PC-9 (cell line): ENCODE measurements around the gene TANK. TPM values are rescaled to one million over a fixed set of nuclear protein-coding genes. Genes with fewer than 3 reads are reported as not detected.
"Not testable (repeated sequence)": the region's sequence is repeated elsewhere in the genome, so short reads cannot be mapped to it uniquely, and the experiment has no call there.

Source experiments
- BruUV-seq: library from RNA; stranded (reverse); fragments of 400-500 nt; replicated peaks from 2 replicates; lab custom pipeline; 2021; lab: Mats Ljungman, UMichigan
- CTCF ChIA-PET: fragments of 300-600 bp; sonication (Branson Sonifier 250); formaldehyde crosslinking; loops from one replicate; lab custom pipeline; 2022; ENCODE audit warnings: antibody characterized with exemption; lab: Charles Lee
- POLR2A ChIA-PET: fragments of 300-600 bp; sonication (Branson Sonifier 250); formaldehyde crosslinking; loops from one replicate; lab custom pipeline; 2022; ENCODE audit warnings: antibody characterized with exemption; ENCODE audit not compliant: unreplicated experiment; lab: Charles Lee
- DNase-seq, 2 experiments: peaks; one replicate each; pipeline versions ENCODE4 v3.0.0 to v3.0.0-alpha.2; 2015 to 2022; ENCODE audit warnings: mixed read lengths in 1 of 2
- H2AFZ ChIP-seq: fragments of 200-600 bp; sonication (generic); 2 replicates; pipeline ENCODE4 v1.8.1; 2017; ENCODE audit warnings: antibody characterized with exemption
- H3F3A ChIP-seq: fragments of 200-600 bp; sonication (generic); 2 replicates; pipeline ENCODE4 v1.8.1; 2017; ENCODE audit warnings: antibody characterized with exemption, mild to moderate bottlenecking, low read depth; ENCODE audit not compliant: insufficient read depth
- H3K27ac ChIP-seq: fragments of 200-600 bp; sonication (generic); 2 replicates; pipeline ENCODE4 v1.6.1; 2016; ENCODE audit warnings: mixed run types
- H3K27me3 ChIP-seq: fragments of 200-600 bp; sonication (generic); 2 replicates; pipeline ENCODE4 v1.6.1; 2016; ENCODE audit warnings: low read depth, mixed run types; ENCODE audit not compliant: insufficient read depth
- H3K36me3 ChIP-seq: fragments of 200-600 bp; sonication (generic); 2 replicates; pipeline ENCODE4 v1.6.1; 2016; ENCODE audit warnings: low read depth, mixed run types
- H3K4me1 ChIP-seq: fragments of 200-600 bp; sonication (generic); replicated peaks from 2 replicates; pipeline ENCODE4 v1.6.1; 2016; ENCODE audit warnings: mixed run types; ENCODE audit not compliant: insufficient read depth
- H3K4me2 ChIP-seq: fragments of 200-600 bp; sonication (generic); 2 replicates; pipeline ENCODE4 v1.6.1; 2017; ENCODE audit warnings: mixed run types
- H3K4me3 ChIP-seq: fragments of 200-600 bp; sonication (generic); 2 replicates; pipeline ENCODE4 v1.6.1; 2016; ENCODE audit warnings: mixed run types
- H3K79me2 ChIP-seq: fragments of 200-600 bp; sonication (generic); 2 replicates; pipeline ENCODE4 v1.6.1; 2017; ENCODE audit warnings: low read depth, mixed run types
- H3K9me2 ChIP-seq: fragments of 200-600 bp; sonication (generic); 2 replicates; pipeline ENCODE4 v1.8.1; 2017; ENCODE audit warnings: mild to moderate bottlenecking; ENCODE audit not compliant: insufficient read depth
- H3K9me3 ChIP-seq: fragments of 200-600 bp; sonication (generic); 2 replicates; pipeline ENCODE4 v1.8.1; 2016; ENCODE audit warnings: low read depth; ENCODE audit not compliant: insufficient read depth
- H4K20me1 ChIP-seq: fragments of 200-600 bp; sonication (generic); 2 replicates; pipeline ENCODE4 v1.8.1; 2017; ENCODE audit not compliant: insufficient read depth
- CTCF ChIP-seq: fragments of 200-600 bp; sonication (generic); conservative IDR thresholded peaks from 2 replicates; pipeline ENCODE4 v1.6.1; 2017; ENCODE audit warnings: mixed run types, antibody characterized with exemption, mild to moderate bottlenecking, moderate library complexity
- EZH2 ChIP-seq: fragments of 200-600 bp; sonication (generic); IDR thresholded peaks from 2 replicates; pipeline ENCODE4 v1.8.0; 2017; ENCODE audit warnings: antibody characterized with exemption, low read depth
- intact Hi-C: fragments of 100-400 bp; cut with micrococcal nuclease; formaldehyde crosslinking; loops from one replicate; pipeline ENCODE4 v1.10.0; 2022; ENCODE audit not compliant: unreplicated experiment
- total RNA-seq: library from RNA; stranded (reverse); gene quantifications from 2 replicates; pipeline ENCODE4 v1.2.3, GENCODE V29; 2021

The TANK gene
- total RNA-seq, 1 experiment from 2014 or later = 46.1 TPM

- Histone ChIP-seq H3K27me3 (no peaks in the 10 kb centered on the region), H3K4me1 (peaks cover 13% of the 10 kb centered on the region), H3K9me2 (no peaks in the 10 kb centered on the region), H3K36me3 (no peaks in the 10 kb centered on the region), H3K4me2 (no peak overlapping the region), H4K20me1 (no peaks in the 10 kb centered on the region), H3K9me3 (no peaks in the 10 kb centered on the region), H2AFZ (no peak overlapping the region), H3K79me2 (peaks cover 13% of the 10 kb centered on the region), H3K27ac (no peak overlapping the region), H3F3A (no peaks in the 10 kb centered on the region), H3K4me3 (no peak overlapping the region)
- POLR2A ChIA-PET = no interaction called here
- intact Hi-C loops = no loop called here
- DNase-seq = no peak
- no peak for TF ChIP-seq EZH2
- TF ChIP-seq CTCF = no peak
- CTCF ChIA-PET = no interaction called here
- BruUV-seq = no TSS peak
Measured at GRCh38 chr2:161241894-161242293, 81.7 kb downstream of the TANK start.

GRCh38 chr2:161243312-161243711, 83.1 kb downstream of the TANK start:
- H2AFZ ChIP-seq = peak overlapping the region; percentile 83
- BruUV-seq = no TSS peak

GRCh38 chr2:161243905-161244304, 83.7 kb downstream of the TANK start:
- BruUV-seq = TSS peak; percentile 72
- no peak for DNase-seq
- Histone ChIP-seq H3K4me1 (peaks cover 13% of the 10 kb centered on the region), H3K4me3 (peak overlapping the region; percentile 66), H3K4me2 (peak overlapping the region; percentile 90), H3K36me3 (no peaks in the 10 kb centered on the region), H3K9me3 (no peaks in the 10 kb centered on the region), H3K79me2 (peaks cover 13% of the 10 kb centered on the region), H2AFZ (peak overlapping the region; percentile 83), H3K9me2 (no peaks in the 10 kb centered on the region), H4K20me1 (no peaks in the 10 kb centered on the region), H3K27ac (peak overlapping the region; percentile 72), H3F3A (no peaks in the 10 kb centered on the region), H3K27me3 (no peaks in the 10 kb centered on the region)
- CTCF ChIA-PET = no interaction called here
- POLR2A ChIA-PET = no interaction called here
- no peak for TF ChIP-seq CTCF
- no peak for TF ChIP-seq EZH2
- intact Hi-C loops = no loop called here

More at GRCh38 chr2:161243312-161243711, 83.1 kb downstream of the TANK start:
- TF ChIP-seq EZH2 (no peak), CTCF (no peak)
- no peaks in the 10 kb centered on the region for H4K20me1 ChIP-seq
- no peak for DNase-seq
- H3K9me3 ChIP-seq = no peaks in the 10 kb centered on the region
- H3K4me3 ChIP-seq = peak overlapping the region; percentile 66
- peaks cover 13% of the 10 kb centered on the region for H3K4me1 ChIP-seq
- H3K27me3 ChIP-seq = no peaks in the 10 kb centered on the region
- no peaks in the 10 kb centered on the region for H3K9me2 ChIP-seq
- H3K79me2 ChIP-seq = peaks cover 13% of the 10 kb centered on the region
- ChIA-PET POLR2A (interaction anchor here (0.6 kb wide), 1 partner anchor 130 kb away, joined by 5 read pairs; no protein-coding TSS in a partner anchor), CTCF (no interaction called here)
- H3K4me2 ChIP-seq = peak overlapping the region; percentile 90
- intact Hi-C loops = no loop called here
- H3F3A ChIP-seq = no peaks in the 10 kb centered on the region
- no peak overlapping the region for H3K27ac ChIP-seq
- H3K36me3 ChIP-seq = no peaks in the 10 kb centered on the region

- Histone ChIP-seq H3K27ac (peak overlapping the region; percentile 72), H3K4me2 (peak overlapping the region; percentile 90), H3K79me2 (peaks cover 13% of the 10 kb centered on the region), H2AFZ (peak overlapping the region; percentile 83), H3K4me1 (peaks cover 13% of the 10 kb centered on the region), H3K4me3 (peak overlapping the region; percentile 66)
- H3K9me2 ChIP-seq, CTCF ChIA-PET, H3K9me3 ChIP-seq, H3K27me3 ChIP-seq, intact Hi-C loops, H3K36me3 ChIP-seq, H3F3A ChIP-seq, H4K20me1 ChIP-seq: not testable (repeated sequence)
- DNase-seq = peak; percentile 70 to 73
- BruUV-seq = TSS peak; percentile 87
- POLR2A ChIA-PET = interaction anchor here (0.6 kb wide), 1 partner anchor 873 kb away, joined by 6 read pairs; no protein-coding TSS in a partner anchor
Measured at GRCh38 chr2:161244387-161245260, 84.4 kb downstream of the TANK start.
